GM19372 (cell line): ENCODE data around the gene RHOV.

ENCODE experiments used
- ATAC-seq: cut with Tn5 transposase; IDR thresholded peaks from one replicate; pipeline ENCODE4 v1.9.1; 2021; ENCODE audit warnings: mild to moderate bottlenecking, low read depth, moderate library complexity; ENCODE audit not compliant: unreplicated experiment

The RHOV gene

GRCh38 chr15:40906091-40906990, 32.3 kb upstream of the RHOV start:
- peak; percentile 75 for ATAC-seq

DNA sequence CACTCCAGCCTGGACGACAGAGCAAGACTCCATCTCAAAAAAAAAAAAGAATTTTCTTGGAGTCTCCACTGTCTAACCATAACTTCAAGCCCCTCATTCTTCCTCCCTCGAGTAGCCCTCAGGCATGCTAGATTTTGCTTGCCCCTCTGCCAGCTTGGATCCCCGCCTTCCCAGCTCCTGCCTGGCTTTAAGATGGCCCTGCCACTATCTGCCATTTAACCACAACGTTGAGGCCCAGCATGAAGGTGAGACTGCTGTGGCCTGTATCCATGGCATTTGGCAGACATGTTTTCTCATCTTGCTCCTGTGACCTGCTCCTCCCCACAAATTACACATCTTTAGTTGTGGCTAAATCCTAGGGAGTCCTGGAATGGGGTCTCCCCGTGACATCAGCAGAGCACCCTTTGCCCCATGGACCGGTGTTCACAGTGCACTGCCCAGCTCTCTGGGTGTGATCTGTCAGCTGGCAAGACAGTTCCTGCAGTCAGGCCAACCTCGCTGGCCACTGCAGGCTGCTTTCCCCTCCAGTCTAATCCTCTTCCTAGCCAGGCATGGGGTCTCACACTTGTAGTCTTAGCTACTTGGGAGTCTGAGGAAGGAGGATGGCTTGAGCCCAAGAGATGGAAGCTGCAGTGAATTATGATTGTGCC, 30.6 kb upstream of the RHOV start:
- ATAC-seq = no peak

GRCh38 chr15:40902605-40903561, 28.8 kb upstream of the RHOV start:
- no peak for ATAC-seq

- ATAC-seq = no peak
These were observed 27.0 kb upstream of the RHOV start for GRCh38 chr15:40901053-40901443.

DNA sequence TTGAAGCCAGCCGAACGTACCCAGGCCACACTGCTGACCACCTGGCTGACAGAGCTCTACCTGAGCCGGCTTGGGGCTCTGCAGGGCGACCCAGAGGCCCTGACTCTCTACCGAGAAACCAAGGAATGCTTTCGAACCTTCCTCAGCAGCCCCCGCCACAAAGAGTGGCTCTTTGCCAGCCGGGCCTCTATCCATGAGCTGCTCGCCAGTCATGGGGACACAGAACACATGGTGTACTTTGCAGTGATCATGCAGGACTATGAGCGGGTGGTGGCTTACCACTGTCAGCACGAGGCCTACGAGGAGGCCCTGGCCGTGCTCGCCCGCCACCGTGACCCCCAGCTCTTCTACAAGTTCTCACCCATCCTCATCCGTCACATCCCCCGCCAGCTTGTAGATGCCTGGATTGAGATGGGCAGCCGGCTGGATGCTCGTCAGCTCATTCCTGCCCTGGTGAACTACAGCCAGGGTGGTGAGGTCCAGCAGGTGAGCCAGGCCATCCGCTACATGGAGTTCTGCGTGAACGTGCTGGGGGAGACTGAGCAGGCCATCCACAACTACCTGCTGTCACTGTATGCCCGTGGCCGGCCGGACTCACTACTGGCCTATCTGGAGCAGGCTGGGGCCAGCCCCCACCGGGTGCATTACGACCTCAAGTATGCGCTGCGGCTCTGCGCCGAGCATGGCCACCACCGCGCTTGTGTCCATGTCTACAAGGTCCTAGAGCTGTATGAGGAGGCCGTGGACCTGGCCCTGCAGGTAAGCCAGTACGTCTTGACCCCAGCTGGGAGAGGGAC, 26.4 kb upstream of the RHOV start:
- ATAC-seq = no peak

GRCh38 chr15:40899536-40900207, 25.6 kb upstream of the RHOV start:
- ATAC-seq = no peak

- peak; percentile 35 for ATAC-seq
These were observed 20.8 kb upstream of the RHOV start for GRCh38 chr15:40894681-40895448.

DNA sequence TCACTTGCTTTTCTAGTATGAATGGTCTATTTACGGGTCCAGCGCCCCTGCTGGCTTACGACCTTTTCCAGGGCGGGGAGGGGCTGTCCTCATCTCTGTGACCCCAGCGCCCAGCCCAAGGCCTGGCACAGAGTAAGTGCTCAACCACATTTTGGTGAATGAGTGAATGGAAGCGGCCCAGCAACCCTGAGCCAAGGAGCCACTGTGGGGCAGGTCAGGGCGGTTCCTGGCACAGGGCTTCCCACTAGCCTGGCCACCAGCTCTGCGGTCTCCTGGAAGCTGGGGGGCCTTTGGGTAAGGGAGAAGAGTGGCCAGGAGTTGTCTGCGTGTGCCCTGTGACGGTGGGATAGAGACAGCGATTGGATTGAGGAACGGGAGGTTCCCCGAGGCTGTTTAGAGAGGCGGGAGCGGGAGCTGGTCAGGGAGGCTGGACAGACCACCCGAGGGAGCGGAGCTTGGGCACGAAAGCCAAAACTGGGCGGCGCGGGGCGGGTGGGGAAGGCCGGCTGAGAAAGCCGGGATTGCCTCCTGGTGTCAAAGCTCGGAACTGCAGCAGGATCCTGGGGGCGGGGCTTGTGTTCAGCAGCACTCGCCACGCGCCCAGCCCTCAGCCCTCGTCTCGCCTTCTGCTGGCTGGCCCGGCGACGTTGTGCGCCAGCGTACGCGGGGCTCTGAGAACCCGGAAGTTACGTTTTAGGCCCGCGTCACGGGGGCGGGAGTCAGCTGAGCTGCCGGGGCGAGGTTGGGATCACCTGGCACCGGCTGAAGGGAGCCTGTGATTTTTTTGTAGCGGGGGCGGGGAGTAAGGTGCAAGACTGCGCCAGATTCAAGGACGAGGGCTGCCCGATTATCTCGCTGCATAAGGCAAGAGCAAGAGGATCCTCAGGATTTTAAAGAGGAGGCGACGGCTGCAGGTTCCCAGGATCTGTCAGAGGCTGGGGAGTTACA, 20.0 kb upstream of the RHOV start, which contains the start of gene VPS18:
TSS of gene VPS18 (plus strand) at position 718 of the 948 bp plus-strand sequence. CDS start 319 bp downstream, outside the sequence.
- ATAC-seq = peak; percentile 89

DNA sequence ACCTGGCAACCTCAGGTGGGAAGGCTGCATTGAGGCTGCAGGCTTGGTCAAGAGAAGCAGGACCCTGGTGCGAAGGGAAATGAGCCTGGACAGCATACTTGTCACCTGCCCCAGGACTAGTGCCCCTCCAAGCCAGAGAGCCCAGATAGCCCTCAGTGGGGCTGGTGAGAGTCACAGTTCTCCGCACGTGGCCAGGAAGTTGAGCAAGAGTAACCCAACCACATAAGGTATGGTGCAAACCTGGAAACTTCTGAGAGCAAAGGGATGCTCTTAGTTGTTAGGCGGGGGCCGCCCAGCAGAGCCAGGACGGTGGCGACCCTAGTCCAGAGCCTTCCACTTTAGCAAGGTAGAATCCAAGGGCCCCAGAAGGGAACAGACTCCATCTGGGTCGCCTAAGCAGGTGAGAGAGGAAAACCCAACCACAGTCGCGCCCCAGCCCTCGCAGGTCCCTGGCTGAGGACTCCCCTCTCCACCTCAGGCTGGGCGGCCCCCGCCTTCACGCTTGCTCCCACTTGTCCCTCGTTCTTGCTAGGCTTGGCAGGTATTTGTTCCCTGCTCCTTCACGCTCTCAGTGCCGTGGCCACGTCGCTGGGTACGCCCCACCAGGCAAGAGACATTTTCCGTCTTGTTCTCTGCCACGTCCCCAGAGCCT, 19.1 kb upstream of the RHOV start:
- ATAC-seq = no peak

DNA sequence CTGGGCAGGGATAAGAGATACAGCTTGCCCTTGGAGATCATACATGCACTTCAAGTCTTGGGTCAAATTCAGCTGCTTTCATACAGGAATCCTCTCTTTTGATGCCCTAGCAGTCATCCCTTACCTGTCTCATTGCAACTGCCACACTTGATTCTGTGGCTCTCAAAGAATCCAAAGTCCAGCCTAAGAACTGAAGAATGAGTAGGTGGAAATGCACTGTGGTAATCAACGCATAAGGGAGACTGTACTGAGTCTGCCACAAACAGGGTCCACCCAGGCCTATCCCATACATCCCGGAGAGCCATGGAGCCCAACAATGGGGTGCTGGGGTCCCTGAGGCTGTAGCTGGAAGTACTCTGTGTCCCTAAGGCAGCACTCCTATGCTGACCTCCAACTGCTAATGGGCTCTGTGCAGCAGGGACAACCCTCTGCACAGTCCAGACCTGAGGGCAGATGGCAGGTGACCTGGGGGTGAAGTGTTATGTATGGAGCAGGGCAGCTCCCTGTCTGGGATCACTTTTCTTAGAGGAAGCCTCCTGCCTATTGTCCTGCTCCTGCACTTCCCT, 18.5 kb upstream of the RHOV start:
- no peak for ATAC-seq

DNA sequence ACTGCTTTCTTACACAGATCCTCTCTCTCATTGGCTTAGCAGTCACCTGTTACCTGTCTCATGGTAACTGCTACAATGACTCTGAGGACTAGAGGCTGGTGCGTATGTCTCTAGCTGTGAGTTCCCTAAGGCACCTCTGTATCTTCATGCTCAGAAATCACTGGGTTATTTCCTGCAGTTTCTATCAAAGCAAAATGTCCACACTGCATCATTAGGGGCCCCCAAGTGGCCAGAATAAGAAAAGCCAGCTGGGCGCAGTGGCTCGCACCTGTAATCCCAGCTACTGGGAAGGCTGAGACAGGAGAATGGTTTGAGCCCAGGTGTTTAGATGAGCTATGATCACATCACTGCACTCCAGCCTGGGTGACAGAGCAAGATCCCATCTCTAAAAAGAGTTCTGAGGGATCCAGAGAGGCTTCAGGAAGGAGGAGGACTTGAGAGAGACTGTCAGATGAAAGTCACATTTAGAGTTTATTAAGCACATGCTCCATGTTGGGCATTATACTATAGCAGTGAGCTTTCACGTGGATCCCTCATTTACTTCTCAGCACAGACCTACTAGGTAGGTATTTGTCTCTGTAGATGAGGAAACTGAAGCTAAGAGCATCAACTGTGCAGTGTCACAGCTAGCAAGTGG, 17.9 kb upstream of the RHOV start:
- no peak for ATAC-seq

GRCh38 chr15:40891138-40891537, 17.1 kb upstream of the RHOV start:
- ATAC-seq = no peak

GRCh38 chr15:40889112-40889511, 15.1 kb upstream of the RHOV start:
- ATAC-seq = no peak

GRCh38 chr15:40886586-40886985, 12.6 kb upstream of the RHOV start:
- no peak for ATAC-seq

DNA sequence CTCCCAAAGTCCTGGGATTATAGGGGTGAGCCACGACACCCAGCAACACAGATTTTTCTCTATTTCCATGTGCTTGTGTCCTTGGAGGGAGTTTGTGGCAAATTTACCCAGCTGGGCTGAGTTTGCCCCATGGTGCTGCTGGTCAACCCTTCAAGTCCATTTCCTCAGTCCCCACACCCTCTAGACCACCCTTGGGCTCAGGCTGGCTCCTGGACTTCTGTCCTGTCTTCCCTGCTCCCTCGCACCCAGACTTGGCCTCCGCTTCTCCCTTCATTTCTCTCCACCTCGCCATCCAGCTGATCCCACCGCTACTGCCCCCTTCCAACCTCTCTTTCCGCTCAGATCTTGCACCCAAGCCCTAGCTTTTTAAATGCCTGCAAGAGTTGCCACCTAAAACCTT, 7.3 kb upstream of the RHOV start:
- no peak for ATAC-seq

DNA sequence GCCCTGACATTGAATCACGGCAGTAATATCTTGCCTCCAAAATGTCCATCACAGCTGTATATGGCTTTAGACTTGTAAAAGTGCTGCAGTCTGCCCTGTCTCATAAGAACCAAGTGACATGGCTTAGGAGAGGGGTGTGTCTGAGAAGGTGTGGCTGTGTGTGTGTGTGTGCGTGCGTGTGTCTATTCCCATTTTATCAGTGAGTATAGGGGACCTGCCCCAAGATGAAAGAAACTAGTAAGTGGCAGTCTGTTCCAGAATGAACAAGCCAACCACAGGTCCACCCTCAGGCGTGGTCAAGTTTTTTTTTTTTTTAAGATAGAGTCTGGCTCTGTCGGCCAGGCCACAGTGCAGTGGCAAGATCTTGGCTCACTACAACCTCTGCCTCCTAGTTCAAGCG, 5.6 kb upstream of the RHOV start:
- no peak for ATAC-seq
